ENCODE results near the gene ZCCHC8. TPM values are rescaled to one million over a fixed set of nuclear protein-coding genes. Genes with fewer than 3 reads are reported as not detected.

ZCCHC8 gene
- total and polyA plus RNA-seq, 2 donors (not counting 1 experiment from before 2014, with no cell fraction given) = 30.0 to 56.2 TPM

- no peaks in the 10 kb centered on the region for H3K27me3 ChIP-seq (replicated peaks in 1 of 4; ENCODE audit: control extremely low read depth in 1 of 4, control insufficient read depth in 3 of 4, insufficient read depth in 4 of 4, low read length in 3 of 4)
- no peaks in the 10 kb centered on the region for H3K9me3 ChIP-seq (ENCODE audit: control extremely low read depth in 1 of 3, control insufficient read depth in 2 of 3, insufficient read depth in 1 of 3, low read length in 2 of 3)
- no peaks in the 10 kb centered on the region for H3K4me1 ChIP-seq (ENCODE audit: control insufficient read depth in 2 of 2, insufficient read depth in 2 of 2, low read length in 2 of 2)
- Mint-ChIP-seq H3K9me3 (ENCODE audit: insufficient read depth) (no peaks in the 10 kb centered on the region), H3K27ac (no peak overlapping the region), H3K4me3 (no peak overlapping the region), H3K27me3 (no peaks in the 10 kb centered on the region), H3K4me1 (peaks cover 4% of the 10 kb centered on the region)
- DNase-seq (no peak), ATAC-seq (ENCODE audit: low read depth) (no peak)
- H3K4me3 ChIP-seq (ENCODE audit: control extremely low read depth in 1 of 5, extremely low read depth in 1 of 5, insufficient read depth in 1 of 5, low read depth in 2 of 5, low read length in 4 of 5) = no peak overlapping the region
- H3K36me3 ChIP-seq (replicated peaks in 1 of 2; ENCODE audit: control extremely low read depth in 1 of 2, control insufficient read depth in 1 of 2, extremely low read depth in 1 of 2, insufficient read depth in 2 of 2, low read length in 1 of 2) = peaks cover 16 to 37% of the 10 kb centered on the region in 2 experiments
- no peak overlapping the region for H3K9ac ChIP-seq (ENCODE audit: low read length)
- CTCF ChIA-PET = interaction anchor here (0.6 to 9.1 kb wide), 11 partner anchors 27 to 690 kb away, joined by 3 to 374 read pairs (median 3); partner anchors contain the start of genes CLIP1 and ZCCHC8
- intact Hi-C loops (cut with micrococcal nuclease) = no loop called here
- no peak overlapping the region for H2AFZ ChIP-seq (ENCODE audit: insufficient read depth, low read depth, low read length, poor library complexity, severe bottlenecking)
- no peak overlapping the region for H3K4me2 ChIP-seq (replicated peaks; ENCODE audit: low read depth, low read length, poor library complexity, severe bottlenecking)
- H3K27ac ChIP-seq (ENCODE audit: low read length in 2 of 2) = no peak overlapping the region
- 82% methylated on average over 16 of the region's 19 CpGs for WGBS (ENCODE audit: insufficient coverage)
- TF ChIP-seq, protein P1, sequence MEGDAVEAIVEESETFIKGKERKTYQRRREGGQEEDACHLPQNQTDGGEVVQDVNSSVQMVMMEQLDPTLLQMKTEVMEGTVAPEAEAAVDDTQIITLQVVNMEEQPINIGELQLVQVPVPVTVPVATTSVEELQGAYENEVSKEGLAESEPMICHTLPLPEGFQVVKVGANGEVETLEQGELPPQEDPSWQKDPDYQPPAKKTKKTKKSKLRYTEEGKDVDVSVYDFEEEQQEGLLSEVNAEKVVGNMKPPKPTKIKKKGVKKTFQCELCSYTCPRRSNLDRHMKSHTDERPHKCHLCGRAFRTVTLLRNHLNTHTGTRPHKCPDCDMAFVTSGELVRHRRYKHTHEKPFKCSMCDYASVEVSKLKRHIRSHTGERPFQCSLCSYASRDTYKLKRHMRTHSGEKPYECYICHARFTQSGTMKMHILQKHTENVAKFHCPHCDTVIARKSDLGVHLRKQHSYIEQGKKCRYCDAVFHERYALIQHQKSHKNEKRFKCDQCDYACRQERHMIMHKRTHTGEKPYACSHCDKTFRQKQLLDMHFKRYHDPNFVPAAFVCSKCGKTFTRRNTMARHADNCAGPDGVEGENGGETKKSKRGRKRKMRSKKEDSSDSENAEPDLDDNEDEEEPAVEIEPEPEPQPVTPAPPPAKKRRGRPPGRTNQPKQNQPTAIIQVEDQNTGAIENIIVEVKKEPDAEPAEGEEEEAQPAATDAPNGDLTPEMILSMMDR (IDR thresholded peaks at IDR 0.05) = no peak
- no peak for TF ChIP-seq EZH2 (IDR thresholded peaks at IDR 0.05; ENCODE audit: borderline replicate concordance, insufficient read depth, low read depth, low read length, poor library complexity, severe bottlenecking)
- POLR2A ChIA-PET = no interaction called here
- H3K79me2 ChIP-seq (ENCODE audit: control insufficient read depth, insufficient read depth, low read length) = no peaks in the 10 kb centered on the region
- no peaks in the 10 kb centered on the region for H4K20me1 ChIP-seq (ENCODE audit: control insufficient read depth, insufficient read depth, low read length, poor library complexity, severe bottlenecking)
Measured at GRCh38 chr12:122473543-122474323, 27.0 kb downstream of the ZCCHC8 start.

All from B cell (primary cell).